ENCODE data around the gene MRNIP.

Gene MRNIP

GRCh38 chr5:179870952-179871351, 12.3 kb upstream of the MRNIP start:
- DNase-seq = no peak

- DNase-seq = peak; percentile 20
Measured at GRCh38 chr5:179870403-179870903, 11.8 kb upstream of the MRNIP start.

DNA sequence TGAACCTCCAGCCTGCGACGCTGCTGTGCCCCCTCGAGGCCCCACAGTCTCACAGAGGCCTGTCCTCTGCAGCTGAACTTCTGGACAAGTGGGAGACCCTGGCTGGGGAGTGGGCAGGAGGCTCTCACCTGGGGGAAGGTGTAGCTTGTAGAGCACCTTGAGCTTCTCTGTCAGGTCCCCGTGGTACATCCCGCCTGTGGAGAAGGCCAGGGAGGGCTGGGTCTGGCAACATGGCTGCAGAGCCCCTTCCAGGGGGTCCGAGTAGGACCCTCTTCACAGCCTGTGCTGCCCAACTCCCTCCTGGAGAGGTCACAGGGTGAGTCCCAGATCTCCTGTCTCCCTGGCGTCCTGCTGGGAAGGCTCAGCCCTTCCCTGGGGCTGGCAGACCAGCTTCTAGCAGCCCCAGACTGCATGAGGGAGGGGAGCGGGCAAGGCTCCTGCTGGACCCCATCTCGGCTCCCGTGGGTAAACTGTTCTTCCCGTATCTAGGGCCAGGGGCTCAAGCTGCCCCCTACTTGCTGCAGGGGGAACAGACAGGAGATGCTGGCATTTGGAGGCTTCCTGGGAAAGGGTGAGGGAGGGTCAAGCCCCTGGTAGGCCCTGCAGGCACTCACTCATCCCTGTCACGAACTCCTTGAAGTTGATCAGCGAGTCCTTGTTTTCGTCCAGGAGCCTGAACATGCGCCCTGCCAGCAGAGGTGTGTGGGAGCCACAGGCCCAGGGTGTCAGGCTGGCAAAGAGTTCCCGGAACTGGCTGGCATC, 11.2 kb upstream of the MRNIP start:
- no peak for DNase-seq

- DNase-seq = no peak
Measured at GRCh38 chr5:179869101-179869500, 10.5 kb upstream of the MRNIP start.

GRCh38 chr5:179868541-179868940, 9.9 kb upstream of the MRNIP start:
- no peak for DNase-seq

- no peak for DNase-seq
Measured at GRCh38 chr5:179867476-179867875, 8.9 kb upstream of the MRNIP start.

GRCh38 chr5:179867079-179867465, 8.5 kb upstream of the MRNIP start:
- DNase-seq = no peak

DNA sequence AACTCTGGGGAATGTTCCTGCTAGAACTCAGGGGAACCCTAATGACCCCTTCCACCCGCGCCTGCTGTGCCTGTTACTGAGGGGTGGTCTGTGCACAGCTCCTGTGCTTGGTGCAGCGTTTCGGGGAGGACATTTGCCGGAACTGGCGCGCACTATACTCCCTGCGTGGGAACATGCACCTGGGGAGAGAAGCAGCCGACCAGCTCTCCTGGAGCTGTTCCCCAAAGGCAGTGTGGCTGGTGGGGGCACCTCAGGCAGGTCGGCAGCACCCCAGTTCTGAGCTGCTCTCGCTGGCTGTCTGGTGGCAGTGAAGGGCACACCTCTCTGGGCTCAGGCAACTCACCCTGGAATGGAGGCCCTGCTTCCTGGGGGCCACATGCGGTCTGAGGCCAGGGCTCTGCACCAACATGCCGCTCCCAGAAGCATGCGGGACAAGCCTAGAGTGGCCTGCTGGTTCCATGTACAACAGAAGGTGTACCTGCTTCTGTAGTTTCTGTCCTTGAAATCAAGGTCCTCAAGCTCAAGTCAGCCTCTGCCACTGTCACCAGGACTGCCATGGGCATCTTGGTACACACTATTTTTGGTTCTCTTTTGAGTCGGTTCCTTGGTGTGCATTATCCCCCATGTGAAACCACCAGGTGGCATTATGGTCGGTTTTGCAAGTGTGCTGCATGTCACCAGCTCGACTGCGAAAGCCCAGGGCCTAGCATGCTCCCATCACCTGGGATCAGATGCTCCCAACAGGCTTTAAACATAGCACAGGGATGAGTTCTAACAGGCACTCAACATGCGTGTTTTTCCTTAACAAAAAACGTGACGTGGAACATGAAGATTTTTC, 7.8 kb upstream of the MRNIP start:
- no peak for DNase-seq

DNA sequence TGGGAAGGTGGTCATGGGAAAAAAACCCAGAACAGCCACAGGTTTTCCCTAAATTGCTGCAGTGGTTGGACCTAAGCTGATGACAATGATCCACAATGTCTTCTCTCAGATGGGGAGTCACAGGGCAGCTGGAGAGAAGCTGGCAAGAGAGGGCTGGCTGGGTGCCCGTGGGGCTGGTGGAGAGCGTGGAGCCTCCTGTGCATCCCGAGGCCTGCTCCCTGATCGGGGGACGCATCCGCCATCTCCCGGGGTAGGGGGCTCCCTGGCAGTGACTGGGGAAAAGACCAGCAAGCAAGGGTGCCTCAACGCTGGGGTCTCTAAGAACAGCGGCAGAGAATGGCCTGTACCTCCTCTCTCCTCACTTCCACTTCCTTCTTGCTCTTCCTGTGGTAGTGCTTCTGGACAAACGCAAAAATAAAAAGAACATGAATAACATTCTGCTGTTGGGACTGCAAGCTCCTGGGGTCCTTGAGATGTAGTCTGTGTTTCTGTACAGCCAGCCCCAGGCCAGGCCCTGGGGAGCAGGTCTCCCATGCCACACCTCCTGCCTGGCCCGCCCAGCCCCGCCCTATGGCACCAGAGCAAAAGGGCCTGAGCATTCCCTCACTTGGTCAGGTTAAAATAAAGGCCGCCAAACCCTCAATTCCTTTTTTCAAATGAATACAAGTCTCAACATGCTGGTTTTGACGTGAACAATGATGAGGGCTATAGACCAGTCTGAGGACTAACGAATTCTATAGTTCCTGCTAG, 7.0 kb upstream of the MRNIP start:
- DNase-seq = no peak

- DNase-seq = no peak
Measured at GRCh38 chr5:179864686-179865085, 6.1 kb upstream of the MRNIP start.

- no peak for DNase-seq
Measured at GRCh38 chr5:179863449-179864085, 5.0 kb upstream of the MRNIP start.

GRCh38 chr5:179862891-179863290, 4.3 kb upstream of the MRNIP start:
- no peak for DNase-seq

- no peak for DNase-seq
Measured at GRCh38 chr5:179862296-179862695, 3.7 kb upstream of the MRNIP start.

GRCh38 chr5:179860301-179860700, 1.7 kb upstream of the MRNIP start:
- no peak for DNase-seq

DNA sequence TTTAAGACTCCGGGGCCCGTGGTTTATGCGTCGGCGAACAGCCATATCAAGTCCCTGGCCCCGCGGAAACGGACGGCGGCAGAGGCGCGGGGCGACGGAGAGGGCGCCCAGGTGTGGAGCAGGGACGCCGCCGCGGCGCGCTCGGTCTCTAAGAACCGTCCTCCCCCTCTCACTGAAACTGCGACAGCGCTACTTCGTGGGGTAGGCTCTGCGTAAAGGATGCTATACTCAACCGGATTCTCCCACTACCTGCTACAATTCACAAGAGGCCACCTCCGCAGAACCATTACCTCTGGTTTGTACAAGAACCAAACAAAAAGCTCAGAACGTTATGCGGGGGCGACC, 404 bp downstream of the MRNIP start:
- no peak for DNase-seq

DNA sequence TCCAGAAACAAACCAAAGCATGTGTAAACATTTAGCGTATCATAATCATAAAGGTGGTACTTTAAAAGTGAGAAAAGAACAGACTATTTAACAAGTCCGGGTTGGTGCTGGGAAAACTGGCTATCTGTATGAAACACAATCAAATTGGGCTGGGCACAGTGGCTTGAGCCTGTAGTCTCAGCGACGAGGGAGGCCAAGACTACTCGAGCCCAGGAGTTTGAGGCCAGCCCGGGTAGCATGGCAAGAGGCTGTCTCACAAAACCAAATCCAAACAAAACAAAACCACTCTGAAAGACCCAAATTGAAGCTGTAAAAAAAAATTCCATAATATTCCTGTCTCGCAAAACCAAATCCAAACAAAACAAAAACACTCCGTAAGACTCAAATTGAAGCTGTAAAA, 4.3 kb downstream of the MRNIP start:
- DNase-seq = no peak

- DNase-seq = no peak
Measured at GRCh38 chr5:179852993-179853547, 5.5 kb downstream of the MRNIP start.

DNA sequence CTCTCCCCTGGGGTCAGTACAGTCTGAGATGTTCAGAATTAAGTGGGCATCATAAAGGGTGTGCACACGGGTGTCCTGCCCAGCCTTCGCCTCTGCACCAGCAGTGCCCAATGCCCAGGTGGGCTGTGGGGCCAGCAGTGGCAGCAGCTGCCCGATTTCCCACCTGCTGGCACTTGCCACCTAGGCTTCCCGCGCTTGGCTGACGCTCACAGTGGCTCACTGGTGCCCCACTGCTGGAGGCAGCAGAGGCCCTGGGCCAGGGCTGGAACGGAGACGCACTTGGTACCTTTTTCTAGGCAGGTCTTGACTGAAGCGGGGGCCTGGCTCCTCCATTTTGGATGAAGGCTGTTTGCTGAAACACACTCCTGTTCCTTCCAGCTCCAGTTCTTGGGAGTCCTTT, 17.0 kb downstream of the MRNIP start:
- no peak for DNase-seq

- no peak for DNase-seq
Measured at GRCh38 chr5:179840766-179841165, 17.9 kb downstream of the MRNIP start.

DNA sequence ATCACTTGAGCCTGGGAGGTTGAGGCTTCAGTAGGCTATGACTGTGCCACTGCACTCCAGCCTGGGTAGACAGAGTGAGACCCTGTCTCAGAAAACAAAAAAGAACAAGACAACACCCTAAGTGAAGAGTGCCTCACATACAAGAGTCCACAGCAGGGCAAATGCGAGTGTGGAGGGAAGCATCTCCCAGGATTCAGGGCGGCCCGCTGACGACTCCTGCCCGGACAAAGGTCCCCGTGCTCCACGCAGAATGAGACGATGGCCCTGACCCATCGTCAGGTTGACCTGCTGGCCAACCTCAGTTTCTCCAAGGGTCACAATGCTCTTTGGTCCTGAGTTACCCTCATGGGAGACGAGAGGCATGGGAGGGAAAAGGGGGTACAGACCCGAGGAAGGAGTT, 18.3 kb downstream of the MRNIP start:
- DNase-seq = no peak

DNA sequence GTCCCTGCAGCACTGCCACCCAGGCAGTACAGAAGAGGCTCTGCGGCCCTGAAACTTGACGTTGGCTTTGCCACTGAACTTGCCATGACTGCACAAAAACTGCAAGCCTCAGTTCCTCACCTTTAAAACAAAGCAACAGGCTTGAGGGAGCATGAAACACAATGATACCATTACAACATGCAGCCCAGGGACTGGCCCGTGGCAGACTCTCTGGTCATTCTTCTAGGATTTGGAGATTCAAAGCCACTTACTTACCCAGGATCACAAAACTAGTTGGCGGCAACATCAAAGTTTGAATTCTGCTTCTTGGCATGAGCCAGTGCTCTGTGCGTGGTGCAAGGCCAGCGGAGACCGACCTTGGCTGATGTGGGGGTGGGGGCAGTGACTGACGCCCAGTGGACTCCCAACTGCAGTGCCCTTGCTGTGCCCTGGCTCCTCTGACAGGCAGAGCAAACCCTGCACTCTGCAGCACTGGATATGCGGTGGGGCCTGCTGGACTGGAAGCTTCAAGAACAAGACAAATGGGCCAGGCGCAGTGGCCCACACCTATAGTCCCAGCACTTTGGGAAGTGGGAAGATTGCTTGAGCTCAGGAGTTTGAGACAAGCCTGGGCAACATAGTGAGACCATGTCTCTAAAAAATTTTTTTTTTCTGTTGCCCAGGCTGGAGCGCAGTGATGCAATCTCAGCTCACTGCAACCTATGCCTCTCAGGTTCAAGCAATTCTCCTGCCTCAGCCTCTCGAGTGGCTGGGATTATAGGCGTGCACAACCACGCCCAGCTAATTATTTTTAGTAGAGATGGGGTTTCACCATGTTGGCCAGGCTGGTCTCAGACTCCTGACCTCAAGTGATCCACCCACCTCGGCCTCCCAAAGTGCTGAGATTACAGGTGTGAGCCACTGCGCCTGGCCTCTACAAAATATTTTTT, 19.0 kb downstream of the MRNIP start:
- DNase-seq = no peak

Measured in fibroblast of skin of right quadriceps (primary cell).